Measurements from ENCODE around the gene TEX14. TPM values are rescaled to one million over a fixed set of nuclear protein-coding genes. Genes with fewer than 3 reads are reported as not detected.

TEX14 gene
- total RNA-seq, 3 donors from 2014 or later = 0.16 to 0.33 (median 0.29) TPM

DNA sequence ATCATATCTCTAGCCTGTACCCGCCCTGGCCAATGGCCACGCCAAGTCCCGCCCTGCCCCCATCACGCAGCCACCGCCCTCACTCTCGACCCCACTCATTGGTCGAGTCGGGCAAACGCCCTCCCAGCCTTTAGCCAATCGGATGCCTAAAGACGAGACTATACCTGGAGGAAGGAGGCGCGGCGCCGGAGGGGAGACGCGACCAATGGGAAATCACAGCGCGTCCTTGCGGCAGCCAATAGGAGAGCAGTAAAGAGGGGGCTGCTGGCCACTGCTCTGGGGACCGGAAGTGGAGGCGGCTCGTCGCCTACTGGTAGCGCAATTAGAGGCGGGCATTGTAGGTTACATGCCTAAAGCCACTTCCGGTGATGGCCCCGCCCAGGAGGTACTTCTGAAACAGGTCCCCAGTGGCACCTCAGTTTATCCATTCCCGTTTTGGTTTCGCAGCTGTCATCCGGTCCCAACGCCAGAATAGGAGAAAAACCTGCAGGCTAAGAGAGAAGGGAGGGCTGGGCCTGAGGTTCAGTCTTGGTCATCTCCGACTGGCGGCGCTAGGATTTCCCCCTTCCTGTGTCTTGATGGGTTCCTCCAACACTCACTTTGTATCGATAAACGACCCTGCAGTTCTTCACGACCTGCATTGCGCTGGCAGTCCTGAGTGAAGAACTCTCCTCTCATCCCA is 173.8 kb downstream of the TEX14 start:
- DNase-seq (ENCODE audit: low spot score in 2 of 2) = peak; percentile 100
- H3K27me3 ChIP-seq = no peaks in the 10 kb centered on the region
- no peaks in the 10 kb centered on the region for H3K9me3 ChIP-seq
- peak overlapping the region; percentile 57 to 78 (median 77) for H3K4me3 ChIP-seq
- peak overlapping the region; percentile 96 to 98 for H3K27ac ChIP-seq
- H3K4me1 ChIP-seq = peaks cover 3 to 14% of the 10 kb centered on the region in 2 donors
- peak; percentile 15 for TF ChIP-seq POLR2A (IDR thresholded peaks at IDR 0.05)
- TF ChIP-seq POLR2AphosphoS5 (IDR thresholded peaks at IDR 0.05) = peak; percentile 62 to 76 (median 75)
- TF ChIP-seq, protein P1, sequence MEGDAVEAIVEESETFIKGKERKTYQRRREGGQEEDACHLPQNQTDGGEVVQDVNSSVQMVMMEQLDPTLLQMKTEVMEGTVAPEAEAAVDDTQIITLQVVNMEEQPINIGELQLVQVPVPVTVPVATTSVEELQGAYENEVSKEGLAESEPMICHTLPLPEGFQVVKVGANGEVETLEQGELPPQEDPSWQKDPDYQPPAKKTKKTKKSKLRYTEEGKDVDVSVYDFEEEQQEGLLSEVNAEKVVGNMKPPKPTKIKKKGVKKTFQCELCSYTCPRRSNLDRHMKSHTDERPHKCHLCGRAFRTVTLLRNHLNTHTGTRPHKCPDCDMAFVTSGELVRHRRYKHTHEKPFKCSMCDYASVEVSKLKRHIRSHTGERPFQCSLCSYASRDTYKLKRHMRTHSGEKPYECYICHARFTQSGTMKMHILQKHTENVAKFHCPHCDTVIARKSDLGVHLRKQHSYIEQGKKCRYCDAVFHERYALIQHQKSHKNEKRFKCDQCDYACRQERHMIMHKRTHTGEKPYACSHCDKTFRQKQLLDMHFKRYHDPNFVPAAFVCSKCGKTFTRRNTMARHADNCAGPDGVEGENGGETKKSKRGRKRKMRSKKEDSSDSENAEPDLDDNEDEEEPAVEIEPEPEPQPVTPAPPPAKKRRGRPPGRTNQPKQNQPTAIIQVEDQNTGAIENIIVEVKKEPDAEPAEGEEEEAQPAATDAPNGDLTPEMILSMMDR (IDR thresholded peaks at IDR 0.05) = no peak
- intact Hi-C loops (cut with DNase I; ENCODE audit: low total_unique reads) = no loop called here
- no peaks in the 10 kb centered on the region for H3K36me3 ChIP-seq

DNA sequence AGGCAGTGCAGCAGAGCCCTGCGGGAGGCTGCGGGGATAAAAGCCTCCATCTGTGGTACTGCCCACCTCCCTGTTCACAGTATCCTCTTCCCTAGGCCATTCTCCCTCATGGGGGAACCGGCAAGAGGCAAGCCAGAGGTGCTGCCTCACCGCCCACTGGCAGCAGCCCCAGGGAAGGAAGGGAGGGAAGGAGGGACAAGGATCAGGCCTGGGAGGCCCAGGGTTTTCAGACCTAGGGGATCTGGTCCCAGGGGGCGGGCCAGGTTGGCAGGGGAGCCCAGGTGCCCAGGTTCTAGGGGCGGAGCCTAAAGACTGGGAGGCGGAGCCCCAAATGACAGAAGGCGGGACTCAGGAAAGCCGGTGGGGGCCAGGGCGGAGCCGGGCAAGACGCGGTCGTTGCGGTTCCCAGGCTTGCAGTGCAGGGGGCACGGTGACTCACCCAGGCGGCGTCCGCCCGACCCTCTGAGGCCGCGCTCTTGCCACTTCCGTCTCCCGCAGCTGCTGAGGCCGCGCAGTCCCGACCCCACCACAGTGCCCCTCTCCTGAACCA is 174.4 kb downstream of the TEX14 start:
- no peak for DNase-seq (ENCODE audit: low spot score in 2 of 2)
- Histone ChIP-seq H3K27ac (peak overlapping the region; percentile 96 to 98), H3K4me3 (peak overlapping the region; percentile 57 to 78 (median 77)), H3K36me3 (no peaks in the 10 kb centered on the region), H3K4me1 (peaks cover 3 to 14% of the 10 kb centered on the region in 2 donors), H3K9me3 (no peaks in the 10 kb centered on the region), H3K27me3 (no peaks in the 10 kb centered on the region)
- intact Hi-C loops (cut with DNase I; ENCODE audit: low total_unique reads) = no loop called here
- TF ChIP-seq POLR2AphosphoS5 (IDR thresholded peaks at IDR 0.05) (peak in 1 of 3 donors; percentile 12), POLR2A (IDR thresholded peaks at IDR 0.05) (peak; percentile 10)
- TF ChIP-seq, protein P1 (IDR thresholded peaks at IDR 0.05) = no peak

DNA sequence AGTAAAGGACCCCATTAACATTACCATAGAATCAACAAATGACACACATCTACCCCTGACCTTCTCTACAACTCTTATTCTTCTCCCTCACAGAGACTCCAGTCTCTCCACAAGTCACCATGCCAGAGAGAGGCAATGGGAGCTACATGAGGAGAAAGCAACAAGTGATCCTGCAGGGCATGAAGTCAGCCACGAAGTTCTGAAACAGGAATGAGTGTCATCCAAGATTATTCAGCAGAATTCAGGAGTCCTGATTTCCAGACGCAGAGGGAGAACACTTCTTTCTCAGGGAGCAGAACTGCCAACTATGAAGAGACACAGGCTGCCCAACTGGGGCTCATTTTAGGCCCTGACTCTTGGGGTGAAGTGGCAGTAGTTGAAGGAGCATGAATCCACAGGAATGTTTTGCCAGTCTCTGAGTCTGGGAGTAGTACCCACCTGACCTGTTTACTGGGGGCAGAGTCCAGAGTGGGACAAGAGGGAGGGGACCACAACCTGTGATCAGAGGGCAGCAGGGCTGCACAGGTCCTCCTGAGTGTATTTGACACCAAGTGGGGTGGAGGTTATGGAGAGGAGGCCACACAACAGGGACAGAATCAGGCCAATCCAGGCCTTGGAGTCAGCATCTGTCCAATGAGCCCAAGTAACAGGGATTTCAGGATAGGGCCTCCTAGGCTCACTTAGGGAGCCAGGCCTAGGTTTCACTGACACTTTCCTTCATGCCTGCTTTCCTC is 175.0 kb downstream of the TEX14 start:
- DNase-seq (ENCODE audit: low spot score in 2 of 2) = no peak
- Histone ChIP-seq H3K9me3 (no peaks in the 10 kb centered on the region), H3K36me3 (no peaks in the 10 kb centered on the region), H3K27me3 (no peaks in the 10 kb centered on the region), H3K27ac (peak overlapping the region; percentile 96 to 98), H3K4me3 (peak overlapping the region; percentile 57 to 78 (median 77)), H3K4me1 (peaks cover 3 to 14% of the 10 kb centered on the region in 2 donors)
- TF ChIP-seq, protein P1 (IDR thresholded peaks at IDR 0.05) = no peak
- TF ChIP-seq POLR2A (IDR thresholded peaks at IDR 0.05) (no peak), POLR2AphosphoS5 (IDR thresholded peaks at IDR 0.05) (no peak)
- intact Hi-C loops (cut with DNase I; ENCODE audit: low total_unique reads) = no loop called here

DNA sequence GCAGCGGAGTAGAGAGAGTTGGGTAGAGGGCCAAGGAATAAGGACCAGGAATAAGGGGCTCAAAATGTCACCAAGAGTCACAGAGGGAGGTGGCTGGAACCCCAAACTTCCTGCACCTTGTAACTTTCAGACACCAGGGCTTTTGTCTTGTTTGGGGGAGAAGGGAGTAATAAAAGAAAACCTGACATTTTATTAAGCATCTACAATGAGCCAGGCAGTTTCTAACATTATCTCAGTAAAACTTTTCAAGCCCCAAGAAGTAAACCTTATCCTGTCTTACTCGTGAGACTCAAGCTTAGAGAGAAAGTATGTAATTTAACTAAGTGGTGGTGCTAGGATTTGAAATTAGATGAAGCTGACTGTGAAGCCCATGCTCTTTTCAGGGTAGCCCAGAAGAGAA is 176.6 kb downstream of the TEX14 start:
- Histone ChIP-seq H3K27me3 (no peaks in the 10 kb centered on the region), H3K4me1 (peaks cover 3 to 14% of the 10 kb centered on the region in 2 donors), H3K4me3 (no peak overlapping the region), H3K27ac (peak overlapping the region; percentile 90 to 94), H3K9me3 (no peaks in the 10 kb centered on the region), H3K36me3 (no peaks in the 10 kb centered on the region)
- intact Hi-C loops (cut with DNase I; ENCODE audit: low total_unique reads) = no loop called here
- no peak for TF ChIP-seq POLR2AphosphoS5 (IDR thresholded peaks at IDR 0.05)
- TF ChIP-seq, protein P1 (IDR thresholded peaks at IDR 0.05) = no peak
- no peak for TF ChIP-seq POLR2A (IDR thresholded peaks at IDR 0.05)
- DNase-seq (ENCODE audit: low spot score in 2 of 2) = no peak

DNA sequence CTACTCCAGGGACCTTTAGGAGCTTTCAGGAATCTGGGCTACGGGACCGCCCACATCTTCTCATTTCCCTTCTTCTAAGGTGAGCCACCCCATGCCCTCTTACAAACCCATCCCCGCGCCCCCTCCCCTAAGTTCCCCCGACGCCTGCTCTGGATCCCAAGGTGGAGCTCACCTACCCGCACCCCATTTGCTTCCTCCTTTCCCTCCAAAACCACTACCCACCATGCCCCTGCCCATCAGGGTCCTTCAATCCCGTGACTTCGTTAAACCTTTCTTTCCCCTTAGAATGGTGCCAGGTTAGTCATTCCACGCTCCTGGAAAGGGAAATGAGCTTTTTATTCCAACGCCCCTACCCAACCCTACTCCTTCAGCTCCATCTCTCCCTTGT is 177.1 kb downstream of the TEX14 start:
- H3K27ac ChIP-seq = peak overlapping the region; percentile 90 to 94
- no peaks in the 10 kb centered on the region for H3K36me3 ChIP-seq
- no peaks in the 10 kb centered on the region for H3K27me3 ChIP-seq
- TF ChIP-seq, protein P1 (IDR thresholded peaks at IDR 0.05) = no peak
- no peak for TF ChIP-seq POLR2AphosphoS5 (IDR thresholded peaks at IDR 0.05)
- no peak for TF ChIP-seq POLR2A (IDR thresholded peaks at IDR 0.05)
- H3K4me1 ChIP-seq = peaks cover 3 to 14% of the 10 kb centered on the region in 2 donors
- no peaks in the 10 kb centered on the region for H3K9me3 ChIP-seq
- DNase-seq (ENCODE audit: low spot score in 2 of 2) = no peak
- peak overlapping the region; percentile 57 to 93 (median 78) for H3K4me3 ChIP-seq
- intact Hi-C loops (cut with DNase I; ENCODE audit: low total_unique reads) = no loop called here

Data from breast epithelium (tissue), 4 donors.